HEK293T (cell line): ENCODE data around the gene GMPPA.

Experiments
- BHLHE40 ChIP-seq: fragments of 450-650 bp; IDR thresholded peaks from 2 replicates; pipeline ENCODE4 v1.6.1; 2016; ENCODE audit warnings: mild to moderate bottlenecking, moderate library complexity, borderline replicate concordance
- FOXK2 ChIP-seq: fragments of 450-650 bp; IDR thresholded peaks from 2 replicates; pipeline ENCODE4 v1.6.1; 2016; ENCODE audit warnings: mild to moderate bottlenecking
- FOXM1 ChIP-seq: fragments of 450-650 bp; IDR thresholded peaks from 2 replicates; pipeline ENCODE4 v1.6.1; 2017; ENCODE audit warnings: mild to moderate bottlenecking, borderline replicate concordance
- SP1 ChIP-seq: fragments of 450-650 bp; IDR thresholded peaks from 2 replicates; pipeline ENCODE4 v1.6.1; 2017
- SUZ12 ChIP-seq: fragments of 450-650 bp; IDR thresholded peaks from 2 replicates; pipeline ENCODE4 v1.6.1; 2016; ENCODE audit warnings: mild to moderate bottlenecking
- TF ChIP-seq, protein P1 (sequence below): fragments of 450-650 bp; IDR thresholded peaks from 2 replicates; pipeline ENCODE4 v1.6.1; 2016

DNA sequence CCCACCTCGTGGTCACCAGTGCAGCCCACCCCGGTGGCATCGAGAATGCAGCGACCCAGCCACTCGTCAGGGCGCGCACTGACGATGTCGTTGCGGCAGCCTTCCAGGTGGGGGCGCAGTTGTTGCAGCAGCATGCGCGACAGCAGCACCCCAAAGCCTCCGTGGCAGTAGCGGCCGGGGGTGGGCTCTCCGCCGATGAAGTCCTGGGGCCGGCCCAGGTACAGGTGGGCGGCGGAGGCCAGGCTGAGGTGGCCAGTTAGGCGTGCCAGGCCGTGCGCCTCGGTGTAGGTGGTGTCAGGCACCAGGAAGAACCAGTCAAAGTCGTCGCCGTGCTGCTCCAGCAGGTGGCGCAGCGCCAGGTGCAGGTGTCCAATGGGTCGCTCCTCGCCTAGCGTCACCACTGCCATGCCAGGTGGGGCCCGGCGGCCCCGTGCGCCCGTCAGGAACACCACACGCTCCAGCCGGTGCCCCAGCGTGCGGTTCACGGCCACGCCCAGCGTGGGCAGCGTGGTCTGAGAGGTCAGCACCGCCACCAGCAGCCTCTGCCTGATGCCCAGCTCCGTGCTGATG, 43.0 kb downstream of the GMPPA start:
- TF ChIP-seq FOXK2 (no peak), FOXM1 (no peak), SUZ12 (no peak), SP1 (no peak), BHLHE40 (no peak)
- TF ChIP-seq, protein P1, sequence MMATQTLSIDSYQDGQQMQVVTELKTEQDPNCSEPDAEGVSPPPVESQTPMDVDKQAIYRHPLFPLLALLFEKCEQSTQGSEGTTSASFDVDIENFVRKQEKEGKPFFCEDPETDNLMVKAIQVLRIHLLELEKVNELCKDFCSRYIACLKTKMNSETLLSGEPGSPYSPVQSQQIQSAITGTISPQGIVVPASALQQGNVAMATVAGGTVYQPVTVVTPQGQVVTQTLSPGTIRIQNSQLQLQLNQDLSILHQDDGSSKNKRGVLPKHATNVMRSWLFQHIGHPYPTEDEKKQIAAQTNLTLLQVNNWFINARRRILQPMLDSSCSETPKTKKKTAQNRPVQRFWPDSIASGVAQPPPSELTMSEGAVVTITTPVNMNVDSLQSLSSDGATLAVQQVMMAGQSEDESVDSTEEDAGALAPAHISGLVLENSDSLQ: no peak
